H1 (cell line): ENCODE data around the gene SSC5D. TPM values are rescaled to one million over a fixed set of nuclear protein-coding genes. Genes with fewer than 3 reads are reported as not detected.

Experiments used
- CHD7 ChIP-seq: fragments of 300-600 bp; sonication (generic); IDR thresholded peaks from 2 replicates; pipeline ENCODE4 v1.7.1; 2012; ENCODE audit warnings: low read length, moderate library complexity, mild to moderate bottlenecking, inconsistent platforms; ENCODE audit not compliant: insufficient replicate concordance
- polyA plus RNA-seq, 7 experiments: library from polyadenylated mRNA; depleted of rRNA in 3 of 7; stranded (reverse) in 5 of 7; unstranded in 2 of 7; fragments of >200 nt in 5 of 7; fragments of 200-250 nt in 2 of 7; gene quantifications; 1 replicate in 5 of 7; 2 replicates in 1 of 7; 4 replicates in 1 of 7; pipeline versions ENCODE4 v1.2.1 to v1.2.3, GENCODE V29; 2011 to 2013; ENCODE audit warnings: missing spikeins in 2 of 7, mixed read lengths in 2 of 7
- total RNA-seq: library from RNA; stranded (reverse); fragmentation: NEBNext Ultra II Directional; extraction: Animal tissue kit (Norgen Biotek cat#: 25700); gene quantifications from 2 replicates; pipeline ENCODE4 v1.2.1, GENCODE V29; 2021

SSC5D gene
- total and polyA plus RNA-seq, 2 of the 8 experiments (the other 6 are each of a cell fraction or from before 2014, with no cell fraction given) = 0.39 to 1.7 TPM

GRCh38 chr19:55552206-55552605 lies 64.0 kb downstream of the SSC5D start (continued):
- no peak for TF ChIP-seq CHD7
